ENCODE measurements around the gene ASAP2.
"Not testable (repeated sequence)": the region's sequence is repeated elsewhere in the genome, so short reads cannot be mapped to it uniquely, and the experiment has no call there.

ASAP2 gene

GRCh38 chr2:9251154-9252001 lies 44.8 kb downstream of the ASAP2 start:
- Histone ChIP-seq H3K27me3 (ENCODE audit: low read depth) (no peaks in the 10 kb centered on the region), H3K36me3 (replicated peaks) (no peaks in the 10 kb centered on the region), H3K4me1 (no peaks in the 10 kb centered on the region), H3K4me3 (no peak overlapping the region), H3K9me3 (no peaks in the 10 kb centered on the region)
- no peak for DNase-seq (ENCODE audit: low spot score in 2 of 2)
- in situ Hi-C loops (cut with MboI; ENCODE audit: low sequenced_read_pairs), result no loop called here

- H3K36me3 ChIP-seq (replicated peaks), result no peaks in the 10 kb centered on the region
- H3K9me3 ChIP-seq, result no peaks in the 10 kb centered on the region
- no peak for DNase-seq (ENCODE audit: low spot score in 2 of 2)
- H3K4me3 ChIP-seq, result no peak overlapping the region
- H3K4me1 ChIP-seq, result no peaks in the 10 kb centered on the region
- in situ Hi-C loops (cut with MboI; ENCODE audit: low sequenced_read_pairs), result no loop called here
- no peaks in the 10 kb centered on the region for H3K27me3 ChIP-seq (ENCODE audit: low read depth)
Measured at GRCh38 chr2:9252002-9252357, 45.4 kb downstream of the ASAP2 start.

GRCh38 chr2:9255416-9255815 lies 48.8 kb downstream of the ASAP2 start:
- Histone ChIP-seq H3K4me1 (no peaks in the 10 kb centered on the region), H3K27me3 (ENCODE audit: low read depth) (no peaks in the 10 kb centered on the region), H3K4me3 (no peak overlapping the region), H3K36me3 (replicated peaks) (no peaks in the 10 kb centered on the region), H3K9me3 (no peaks in the 10 kb centered on the region)
- no peak for DNase-seq (ENCODE audit: low spot score in 2 of 2)
- in situ Hi-C loops (cut with MboI; ENCODE audit: low sequenced_read_pairs), result no loop called here

GRCh38 chr2:9256147-9256546 lies 49.5 kb downstream of the ASAP2 start:
- Histone ChIP-seq H3K4me1 (no peaks in the 10 kb centered on the region), H3K36me3 (replicated peaks) (no peaks in the 10 kb centered on the region), H3K9me3 (no peaks in the 10 kb centered on the region), H3K27me3 (ENCODE audit: low read depth) (no peaks in the 10 kb centered on the region), H3K4me3 (no peak overlapping the region)
- in situ Hi-C loops (cut with MboI; ENCODE audit: low sequenced_read_pairs), result no loop called here
- no peak for DNase-seq (ENCODE audit: low spot score in 2 of 2)

GRCh38 chr2:9256570-9257043 lies 50.0 kb downstream of the ASAP2 start:
- Histone ChIP-seq H3K27me3 (ENCODE audit: low read depth) (no peaks in the 10 kb centered on the region), H3K9me3 (no peaks in the 10 kb centered on the region), H3K36me3 (replicated peaks) (no peaks in the 10 kb centered on the region), H3K4me1 (no peaks in the 10 kb centered on the region), H3K4me3 (no peak overlapping the region)
- in situ Hi-C loops (cut with MboI; ENCODE audit: low sequenced_read_pairs), result no loop called here
- no peak for DNase-seq (ENCODE audit: low spot score in 2 of 2)

- H3K4me3 ChIP-seq, result no peak overlapping the region
- DNase-seq (ENCODE audit: low spot score in 2 of 2), result no peak
- no peaks in the 10 kb centered on the region for H3K27me3 ChIP-seq (ENCODE audit: low read depth)
- H3K9me3 ChIP-seq, result no peaks in the 10 kb centered on the region
- in situ Hi-C loops (cut with MboI; ENCODE audit: low sequenced_read_pairs), result no loop called here
- no peaks in the 10 kb centered on the region for H3K4me1 ChIP-seq
- no peaks in the 10 kb centered on the region for H3K36me3 ChIP-seq (replicated peaks)
Measured at GRCh38 chr2:9258501-9258900, 51.9 kb downstream of the ASAP2 start.

GRCh38 chr2:9258953-9259399 lies 52.4 kb downstream of the ASAP2 start:
- H3K4me1 ChIP-seq, result no peaks in the 10 kb centered on the region
- no peaks in the 10 kb centered on the region for H3K27me3 ChIP-seq (ENCODE audit: low read depth)
- no peak for DNase-seq (ENCODE audit: low spot score in 2 of 2)
- no peaks in the 10 kb centered on the region for H3K9me3 ChIP-seq
- no peaks in the 10 kb centered on the region for H3K36me3 ChIP-seq (replicated peaks)
- no peak overlapping the region for H3K4me3 ChIP-seq
- in situ Hi-C loops (cut with MboI; ENCODE audit: low sequenced_read_pairs), result no loop called here

- Histone ChIP-seq H3K4me1 (no peaks in the 10 kb centered on the region), H3K27me3 (ENCODE audit: low read depth) (no peaks in the 10 kb centered on the region), H3K9me3 (no peaks in the 10 kb centered on the region), H3K36me3 (replicated peaks) (no peaks in the 10 kb centered on the region), H3K4me3 (no peak overlapping the region)
- DNase-seq (ENCODE audit: low spot score in 2 of 2), result no peak
- in situ Hi-C loops (cut with MboI; ENCODE audit: low sequenced_read_pairs), result no loop called here
Measured at GRCh38 chr2:9260464-9260918, 53.9 kb downstream of the ASAP2 start.

- Histone ChIP-seq H3K27me3 (ENCODE audit: low read depth) (no peaks in the 10 kb centered on the region), H3K9me3 (no peaks in the 10 kb centered on the region), H3K4me3 (no peak overlapping the region), H3K36me3 (replicated peaks) (no peaks in the 10 kb centered on the region), H3K4me1 (no peaks in the 10 kb centered on the region)
- in situ Hi-C loops (cut with MboI; ENCODE audit: low sequenced_read_pairs), result no loop called here
- no peak for DNase-seq (ENCODE audit: low spot score in 2 of 2)
Measured at GRCh38 chr2:9261231-9261883, 54.7 kb downstream of the ASAP2 start.

GRCh38 chr2:9262671-9263171 lies 56.1 kb downstream of the ASAP2 start:
- no peaks in the 10 kb centered on the region for H3K36me3 ChIP-seq (replicated peaks)
- H3K4me3 ChIP-seq, result no peak overlapping the region
- H3K4me1 ChIP-seq, result no peaks in the 10 kb centered on the region
- no peak for DNase-seq (ENCODE audit: low spot score in 2 of 2)
- in situ Hi-C loops (cut with MboI; ENCODE audit: low sequenced_read_pairs), result no loop called here
- H3K9me3 ChIP-seq, result no peaks in the 10 kb centered on the region
- H3K27me3 ChIP-seq (ENCODE audit: low read depth), result no peaks in the 10 kb centered on the region

- DNase-seq (ENCODE audit: low spot score in 2 of 2), result no peak
Measured at GRCh38 chr2:9263428-9263827, 56.8 kb downstream of the ASAP2 start.

GRCh38 chr2:9264301-9264700 lies 57.7 kb downstream of the ASAP2 start:
- DNase-seq (ENCODE audit: low spot score in 2 of 2), result no peak
- H3K36me3 ChIP-seq (replicated peaks), result no peaks in the 10 kb centered on the region
- H3K4me3 ChIP-seq, result no peak overlapping the region
- in situ Hi-C loops (cut with MboI; ENCODE audit: low sequenced_read_pairs), result no loop called here
- no peaks in the 10 kb centered on the region for H3K9me3 ChIP-seq
- no peaks in the 10 kb centered on the region for H3K27me3 ChIP-seq (ENCODE audit: low read depth)
- no peaks in the 10 kb centered on the region for H3K4me1 ChIP-seq

More at GRCh38 chr2:9263428-9263827, 56.8 kb downstream of the ASAP2 start:
- H3K4me1 ChIP-seq, result no peaks in the 10 kb centered on the region
- in situ Hi-C loops (cut with MboI; ENCODE audit: low sequenced_read_pairs), result no loop called here
- no peaks in the 10 kb centered on the region for H3K9me3 ChIP-seq
- H3K27me3 ChIP-seq (ENCODE audit: low read depth), result no peaks in the 10 kb centered on the region
- H3K4me3 ChIP-seq, result no peak overlapping the region
- H3K36me3 ChIP-seq (replicated peaks), result no peaks in the 10 kb centered on the region

- Histone ChIP-seq H3K27me3 (ENCODE audit: low read depth) (no peaks in the 10 kb centered on the region), H3K9me3 (no peaks in the 10 kb centered on the region), H3K36me3 (replicated peaks) (no peaks in the 10 kb centered on the region), H3K4me3 (no peak overlapping the region), H3K4me1 (no peaks in the 10 kb centered on the region)
- DNase-seq (ENCODE audit: low spot score in 2 of 2), result no peak
- in situ Hi-C loops (cut with MboI; ENCODE audit: low sequenced_read_pairs), result no loop called here
Measured at GRCh38 chr2:9266711-9267110, 60.1 kb downstream of the ASAP2 start.

- H3K36me3 ChIP-seq (replicated peaks); H3K4me1 ChIP-seq; H3K27me3 ChIP-seq (ENCODE audit: low read depth); H3K9me3 ChIP-seq; DNase-seq (ENCODE audit: low spot score in 2 of 2); in situ Hi-C loops (cut with MboI; ENCODE audit: low sequenced_read_pairs); H3K4me3 ChIP-seq: not testable (repeated sequence)
Measured at GRCh38 chr2:9267286-9267685, 60.7 kb downstream of the ASAP2 start.

Data from HAP-1 (cell line).